ENCODE results near the gene ABCC1.

Gene ABCC1

GRCh38 chr16:15963307-15963910 is 14.0 kb downstream of the ABCC1 start:
- Histone ChIP-seq H3K9me2 (replicated peaks; ENCODE audit: control insufficient read depth, low read length) (no peaks in the 10 kb centered on the region), H3K4me1 (ENCODE audit: control insufficient read depth, low read length) (peaks cover 16% of the 10 kb centered on the region), H3K27me3 (ENCODE audit: control insufficient read depth, low read length) (no peaks in the 10 kb centered on the region), H3K4me2 (ENCODE audit: low read length) (no peak overlapping the region), H3K79me2 (ENCODE audit: control insufficient read depth, low read length) (peaks cover 96% of the 10 kb centered on the region), H4K20me1 (ENCODE audit: control insufficient read depth, insufficient read depth, low read depth, low read length) (peaks cover 7% of the 10 kb centered on the region; the same call in 1 of the 2 replicates), H3K36me3 (ENCODE audit: control insufficient read depth, low read length) (peaks cover 32% of the 10 kb centered on the region), H3F3A (ENCODE audit: control insufficient read depth, insufficient read depth) (no peaks in the 10 kb centered on the region), H3K27ac (ENCODE audit: low read depth, low read length) (no peak overlapping the region), H3K4me3 (ENCODE audit: low read length) (no peak overlapping the region), H3K9me3 (ENCODE audit: control insufficient read depth, insufficient read depth, low read length) (peaks cover 21% of the 10 kb centered on the region; the same call in 1 of the 2 replicates)
- TF ChIP-seq EZH2phosphoT487 (IDR thresholded peaks at IDR 0.05; ENCODE audit: borderline replicate concordance, low read length) (no peak), CTCF (IDR thresholded peaks at IDR 0.05; ENCODE audit: low read depth, low read length, poor library complexity, severe bottlenecking) (no peak)

DNA sequence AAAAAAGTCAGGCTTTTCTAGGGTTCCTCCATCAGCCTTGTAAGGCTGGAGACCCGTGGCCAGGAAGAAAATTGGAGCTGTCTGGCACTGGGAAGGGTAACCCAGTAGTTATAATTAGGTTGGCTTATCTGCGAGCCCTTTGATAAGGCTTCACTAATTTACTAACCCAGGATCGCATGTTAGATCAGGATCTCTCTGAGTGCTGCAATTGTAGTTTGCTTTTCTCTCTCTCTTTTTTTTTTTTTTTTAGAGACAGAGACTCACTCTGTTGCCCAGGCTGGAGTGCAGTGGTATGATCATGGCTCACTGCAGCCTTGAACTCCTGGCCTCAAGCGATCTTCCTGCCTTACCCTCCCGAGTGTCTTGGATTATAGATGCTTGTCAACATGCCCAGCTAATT is 17.0 kb downstream of the ABCC1 start:
- Histone ChIP-seq H3K4me2 (ENCODE audit: low read length) (no peak overlapping the region), H3K79me2 (ENCODE audit: control insufficient read depth, low read length) (peaks cover 95% of the 10 kb centered on the region), H3F3A (ENCODE audit: control insufficient read depth, insufficient read depth) (no peaks in the 10 kb centered on the region), H3K4me3 (ENCODE audit: low read length) (no peak overlapping the region), H3K4me1 (ENCODE audit: control insufficient read depth, low read length) (peaks cover 6% of the 10 kb centered on the region), H4K20me1 (ENCODE audit: control insufficient read depth, insufficient read depth, low read depth, low read length) (no peaks in the 10 kb centered on the region), H3K27me3 (ENCODE audit: control insufficient read depth, low read length) (no peaks in the 10 kb centered on the region), H3K9me2 (replicated peaks; ENCODE audit: control insufficient read depth, low read length) (no peaks in the 10 kb centered on the region), H3K36me3 (ENCODE audit: control insufficient read depth, low read length) (peaks cover 36% of the 10 kb centered on the region), H3K9me3 (ENCODE audit: control insufficient read depth, insufficient read depth, low read length) (peaks cover 31% of the 10 kb centered on the region; the same call in 1 of the 2 replicates), H3K27ac (ENCODE audit: low read depth, low read length) (no peak overlapping the region)
- TF ChIP-seq CTCF (IDR thresholded peaks at IDR 0.05; ENCODE audit: low read depth, low read length, poor library complexity, severe bottlenecking) (no peak), EZH2phosphoT487 (IDR thresholded peaks at IDR 0.05; ENCODE audit: borderline replicate concordance, low read length) (no peak)

DNA sequence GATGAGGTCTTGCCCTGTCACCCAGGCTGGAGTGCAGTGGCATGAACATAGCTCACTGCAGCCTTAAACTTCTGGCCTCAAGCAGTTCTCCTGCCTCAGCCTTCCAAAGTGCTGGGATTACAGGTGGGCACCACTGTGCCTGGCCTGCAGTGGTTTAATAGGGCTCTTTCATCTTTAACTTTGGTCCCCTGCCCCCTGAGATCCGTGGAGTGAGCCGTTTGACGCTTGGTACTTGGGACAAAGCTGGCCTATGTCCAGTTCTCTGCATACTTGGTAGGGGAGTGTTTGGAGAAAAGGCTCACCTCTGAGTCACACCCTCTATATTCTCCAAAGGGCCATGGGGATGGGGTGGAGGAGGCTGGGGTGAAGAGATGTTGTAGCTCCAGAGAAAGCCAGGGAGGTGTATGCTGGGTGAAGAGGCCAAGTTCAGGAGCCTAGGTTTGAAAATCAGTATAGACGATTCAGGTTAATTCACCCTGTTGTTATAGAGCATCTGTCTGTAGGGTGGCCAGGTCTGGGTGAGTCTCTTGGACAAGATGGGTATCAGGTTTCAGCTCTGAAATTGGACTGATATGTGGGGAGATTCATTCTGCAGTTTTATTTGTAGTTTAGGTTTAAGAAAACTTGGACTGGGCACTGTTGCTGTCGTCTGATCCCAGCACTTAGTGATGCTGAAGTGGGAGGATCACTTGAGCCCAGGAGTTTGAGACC is 17.6 kb downstream of the ABCC1 start:
- Histone ChIP-seq H3K4me1 (ENCODE audit: control insufficient read depth, low read length) (peaks cover under 1% of the 10 kb centered on the region), H3K9me2 (replicated peaks; ENCODE audit: control insufficient read depth, low read length) (no peaks in the 10 kb centered on the region), H3K27me3 (ENCODE audit: control insufficient read depth, low read length) (no peaks in the 10 kb centered on the region), H3K36me3 (ENCODE audit: control insufficient read depth, low read length) (peaks cover 35% of the 10 kb centered on the region), H3K9me3 (ENCODE audit: control insufficient read depth, insufficient read depth, low read length) (peaks cover 25% of the 10 kb centered on the region; the same call in 1 of the 2 replicates), H3K79me2 (ENCODE audit: control insufficient read depth, low read length) (peaks cover 95% of the 10 kb centered on the region), H3K4me2 (ENCODE audit: low read length) (no peak overlapping the region), H4K20me1 (ENCODE audit: control insufficient read depth, insufficient read depth, low read depth, low read length) (no peaks in the 10 kb centered on the region), H3K4me3 (ENCODE audit: low read length) (no peak overlapping the region), H3K27ac (ENCODE audit: low read depth, low read length) (no peak overlapping the region), H3F3A (ENCODE audit: control insufficient read depth, insufficient read depth) (no peaks in the 10 kb centered on the region)
- TF ChIP-seq CTCF (IDR thresholded peaks at IDR 0.05; ENCODE audit: low read depth, low read length, poor library complexity, severe bottlenecking) (no peak), EZH2phosphoT487 (IDR thresholded peaks at IDR 0.05; ENCODE audit: borderline replicate concordance, low read length) (no peak)

Data from DOHH2 (cell line).